GM12891 (cell line): ENCODE data around the gene GLRX3.

Experiments used
- DNase-seq: peaks from one replicate; pipeline ENCODE4 v3.0.0; 2011; ENCODE audit warnings: low spot score; ENCODE audit not compliant: insufficient read length
- FAIRE-seq: peaks from 2 replicates; lab custom pipeline; 2011; peaks lifted over from hg19 to GRCh38; lab: Jason Lieb, UNC
- PAX5 ChIP-seq: IDR thresholded peaks from 2 replicates; pipeline ENCODE4 v1.6.1; 2011; ENCODE audit warnings: low read length, moderate library complexity, mild to moderate bottlenecking; ENCODE audit not compliant: insufficient read depth, severe bottlenecking
- POLR2A ChIP-seq: IDR thresholded peaks from 2 replicates; pipeline ENCODE4 v1.6.1; 2011; ENCODE audit warnings: low read depth, low read length, control low read depth
- POLR2AphosphoS5 ChIP-seq: IDR thresholded peaks from 2 replicates; pipeline ENCODE4 v1.6.1; 2011; ENCODE audit warnings: low read depth, low read length, control low read depth
- POU2F2 ChIP-seq: IDR thresholded peaks from 2 replicates; pipeline ENCODE4 v1.6.1; 2011; ENCODE audit warnings: low read depth, mild to moderate bottlenecking, control low read depth, low read length, moderate library complexity
- SPI1 ChIP-seq: IDR thresholded peaks from 2 replicates; pipeline ENCODE4 v1.6.1; 2011; ENCODE audit warnings: low read depth, low read length, control low read depth
- TAF1 ChIP-seq: IDR thresholded peaks from 2 replicates; pipeline ENCODE4 v1.6.1; 2011; ENCODE audit warnings: low read depth, low read length, control low read depth

GLRX3 gene

DNA sequence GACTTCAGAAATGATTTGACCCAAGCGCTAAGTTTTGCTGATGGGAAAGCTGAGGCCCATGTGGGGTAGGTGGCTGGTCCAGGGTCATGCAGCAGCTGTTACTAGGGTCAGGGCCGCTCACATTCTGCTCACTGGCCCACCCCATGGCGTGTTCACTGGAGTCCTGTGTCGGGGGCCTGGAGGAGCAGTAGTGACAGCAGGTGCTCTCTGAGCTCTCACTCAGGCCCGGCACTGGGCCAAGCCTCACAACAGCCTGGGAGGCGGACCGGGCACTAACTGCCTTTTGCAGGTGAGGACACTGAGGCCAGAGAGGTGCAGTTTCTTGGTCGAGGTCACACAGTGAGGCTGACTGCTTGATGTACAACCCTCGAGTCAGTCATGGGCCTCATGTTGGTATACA lies 82.7 kb downstream of the GLRX3 start:
- DNase-seq (no peak), FAIRE-seq (no peak)
- no peak for TF ChIP-seq POLR2A
- no peak for TF ChIP-seq TAF1
- TF ChIP-seq PAX5: no peak
- no peak for TF ChIP-seq POLR2AphosphoS5
- TF ChIP-seq SPI1: no peak
- no peak for TF ChIP-seq POU2F2

GRCh38 chr10:130220251-130221185 lies 84.3 kb downstream of the GLRX3 start:
- TF ChIP-seq POLR2A (no peak), POU2F2 (no peak), POLR2AphosphoS5 (no peak), PAX5 (no peak), SPI1 (no peak), TAF1 (no peak)
- DNase-seq (no peak), FAIRE-seq (no peak)

- FAIRE-seq (no peak), DNase-seq (no peak)
- TF ChIP-seq SPI1 (no peak), POLR2AphosphoS5 (no peak), TAF1 (no peak), PAX5 (no peak), POU2F2 (no peak), POLR2A (no peak)
Observed at GRCh38 chr10:130221456-130222375, 85.5 kb downstream of the GLRX3 start.

DNA sequence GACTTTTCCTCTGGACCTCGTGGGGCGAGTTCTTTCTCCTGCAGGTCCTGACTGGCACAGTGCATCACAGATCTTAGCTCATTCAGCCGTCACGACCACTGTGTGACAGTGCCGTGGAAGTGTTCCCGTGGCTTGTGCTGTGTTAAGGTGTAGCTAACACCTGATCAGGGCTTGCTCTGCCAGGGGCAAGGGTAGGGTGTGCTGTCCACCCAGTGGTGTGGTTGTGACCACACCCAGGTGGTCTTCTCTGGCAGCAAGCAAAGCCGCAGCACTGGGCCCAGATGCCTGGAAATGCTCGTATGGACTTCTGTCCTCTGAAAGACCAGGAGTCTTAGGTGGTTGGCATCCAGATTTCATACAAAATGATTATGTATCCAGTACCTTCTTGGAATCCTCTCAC lies 86.2 kb downstream of the GLRX3 start:
- no peak for FAIRE-seq
- TF ChIP-seq POU2F2: no peak
- TF ChIP-seq SPI1: no peak
- TF ChIP-seq POLR2A: no peak
- TF ChIP-seq POLR2AphosphoS5: no peak
- TF ChIP-seq TAF1: no peak
- TF ChIP-seq PAX5: no peak
- no peak for DNase-seq

DNA sequence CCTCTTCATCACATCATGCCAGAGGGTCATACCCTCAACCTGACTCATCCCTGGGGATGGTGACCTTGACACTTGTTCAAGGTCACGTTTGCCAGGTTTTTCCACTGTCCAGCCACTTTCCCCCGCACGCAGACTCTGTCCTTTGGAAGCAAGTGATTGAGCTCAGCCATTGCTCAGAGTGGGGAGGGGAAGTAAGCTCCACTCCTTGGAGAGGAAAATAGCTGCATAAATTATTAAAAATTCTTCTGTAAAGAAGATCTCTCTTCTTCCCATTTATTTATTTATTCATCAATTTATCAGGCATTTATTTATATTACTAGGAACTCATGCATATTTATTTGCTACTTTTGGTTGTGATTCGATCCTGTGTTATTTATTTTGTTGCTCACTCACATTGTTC lies 88.0 kb downstream of the GLRX3 start:
- FAIRE-seq: no peak
- TF ChIP-seq TAF1 (no peak), PAX5 (no peak), POLR2AphosphoS5 (no peak), POU2F2 (no peak), POLR2A (no peak), SPI1 (no peak)
- no peak for DNase-seq

DNA sequence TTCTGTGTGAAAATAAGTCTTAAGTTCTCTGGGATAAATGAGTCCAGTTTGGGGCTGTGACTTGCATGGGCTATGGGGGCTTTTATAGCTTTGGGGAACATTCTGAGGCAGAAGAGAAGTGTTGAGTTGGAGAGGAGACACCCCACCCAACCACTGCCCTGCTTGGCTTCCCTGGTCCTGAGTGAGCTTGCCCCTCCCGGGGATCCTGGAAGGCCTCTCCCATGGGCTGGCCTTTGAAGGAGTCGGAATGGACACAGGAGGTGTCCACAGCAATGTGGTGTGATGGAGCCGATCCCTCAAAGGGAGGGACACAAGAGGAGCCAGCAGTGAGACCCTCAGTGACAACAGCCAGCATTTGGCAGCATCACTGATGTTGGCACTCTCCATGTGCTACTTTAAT lies 89.8 kb downstream of the GLRX3 start:
- DNase-seq (no peak), FAIRE-seq (no peak)
- no peak for TF ChIP-seq POU2F2
- no peak for TF ChIP-seq POLR2AphosphoS5
- no peak for TF ChIP-seq POLR2A
- no peak for TF ChIP-seq SPI1
- no peak for TF ChIP-seq TAF1
- TF ChIP-seq PAX5: no peak

DNA sequence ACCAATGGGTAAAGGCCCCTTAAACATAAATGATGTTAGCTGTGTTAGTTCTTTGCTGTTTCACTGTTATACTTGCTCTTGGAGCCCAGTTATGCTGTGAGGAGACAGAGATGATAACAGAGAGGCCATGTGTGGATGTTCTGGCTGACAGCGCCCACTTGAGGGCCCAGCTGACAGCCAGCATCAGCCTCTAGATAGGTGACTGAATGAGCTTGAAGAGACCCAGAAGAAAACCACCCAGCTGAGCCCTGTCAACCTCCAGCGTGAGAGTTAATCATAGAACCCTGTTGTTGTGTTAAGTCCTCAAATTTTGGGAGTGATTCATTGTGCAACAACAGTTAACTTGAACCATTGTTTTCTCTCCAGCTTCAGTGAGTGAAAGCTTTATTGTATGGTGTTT lies 91.7 kb downstream of the GLRX3 start:
- DNase-seq: no peak
- TF ChIP-seq POLR2AphosphoS5: no peak
- TF ChIP-seq PAX5: no peak
- no peak for TF ChIP-seq TAF1
- TF ChIP-seq POU2F2: no peak
- TF ChIP-seq POLR2A: no peak
- TF ChIP-seq SPI1: no peak
- FAIRE-seq: no peak
